Liver (tissue), 9 donors: ENCODE data around the gene WASF2. TPM values are rescaled to one million over a fixed set of nuclear protein-coding genes. Genes with fewer than 3 reads are reported as not detected.
A peak's percentile ranks its signal among the peaks of the same experiment; 100 is the strongest.

ENCODE experiments used
- DNase-seq: peaks from one replicate; pipeline ENCODE4 v3.0.0-alpha.2; 2017; ENCODE audit warnings: low spot score
- H3K27ac ChIP-seq, 2 donors: one replicate each; pipeline ENCODE4 v1.7.0; 2013; ENCODE audit warnings: inconsistent platforms in 2 of 2, low read length in 2 of 2, control low read depth in 1 of 2, low read depth in 1 of 2, mild to moderate bottlenecking in 1 of 2
- H3K27me3 ChIP-seq, 4 donors: one replicate each; pipeline versions ENCODE4 v1.6.1 to v1.7.0; 2013; ENCODE audit warnings: low read length in 3 of 4, inconsistent platforms in 1 of 4, mild to moderate bottlenecking in 1 of 4, moderate library complexity in 1 of 4; ENCODE audit not compliant: control insufficient read depth in 4 of 4, insufficient read depth in 4 of 4
- H3K36me3 ChIP-seq, 4 donors: one replicate each; pipeline versions ENCODE4 v1.6.1 to v1.7.0; 2013; ENCODE audit warnings: low read length in 3 of 4, mild to moderate bottlenecking in 3 of 4, low read depth in 1 of 4, moderate library complexity in 1 of 4; ENCODE audit not compliant: control insufficient read depth in 4 of 4, insufficient read depth in 3 of 4
- H3K4me1 ChIP-seq, 4 donors: one replicate each; pipeline versions ENCODE4 v1.6.1 to v1.7.0; 2013; ENCODE audit warnings: low read length in 3 of 4, mild to moderate bottlenecking in 3 of 4, moderate library complexity in 1 of 4; ENCODE audit not compliant: control insufficient read depth in 4 of 4, insufficient read depth in 4 of 4
- H3K4me3 ChIP-seq, 3 donors: one replicate each; pipeline versions ENCODE4 v1.6.1 to v1.7.0; 2013; ENCODE audit warnings: low read length in 3 of 3, control low read depth in 1 of 3, low read depth in 1 of 3, mild to moderate bottlenecking in 1 of 3
- H3K9ac ChIP-seq, 2 donors: one replicate each; pipeline ENCODE4 v1.7.0; 2013; ENCODE audit warnings: low read length in 2 of 2, mild to moderate bottlenecking in 2 of 2, moderate library complexity in 2 of 2, control low read depth in 1 of 2, low read depth in 1 of 2
- H3K9me3 ChIP-seq, 4 donors: one replicate each; pipeline versions ENCODE4 v1.6.1 to v1.7.0; 2013; ENCODE audit warnings: low read length in 3 of 4; ENCODE audit not compliant: control insufficient read depth in 4 of 4
- EGR1 ChIP-seq, 2 donors: IDR thresholded peaks; 2 replicates each; pipeline ENCODE4 v1.6.1; 2016 to 2018; ENCODE audit warnings: antibody characterized with exemption in 2 of 2, low read depth in 2 of 2
- FOXA2 ChIP-seq: IDR thresholded peaks from 2 replicates; pipeline ENCODE4 v1.6.1; 2016; ENCODE audit warnings: antibody characterized with exemption
- GABPA ChIP-seq, 2 donors: IDR thresholded peaks in 1 of 2; conservative IDR thresholded peaks in 1 of 2; 2 replicates each; pipeline ENCODE4 v1.6.1; 2016; ENCODE audit warnings: antibody characterized with exemption in 2 of 2, mild to moderate bottlenecking in 1 of 2, moderate library complexity in 1 of 2
- HNF4A ChIP-seq, 2 donors: conservative IDR thresholded peaks; 2 replicates each; pipeline ENCODE4 v1.6.1; 2016; ENCODE audit warnings: antibody characterized with exemption in 2 of 2, mild to moderate bottlenecking in 2 of 2
- HNF4G ChIP-seq: IDR thresholded peaks from 2 replicates; pipeline ENCODE4 v1.6.1; 2016; ENCODE audit warnings: antibody characterized with exemption
- JUND ChIP-seq, 2 donors: IDR thresholded peaks; 2 replicates each; pipeline ENCODE4 v1.6.1; 2016; ENCODE audit warnings: antibody characterized with exemption in 2 of 2
- NR2F2 ChIP-seq: IDR thresholded peaks from 2 replicates; pipeline ENCODE4 v1.6.1; 2016; ENCODE audit warnings: antibody characterized with exemption
- RAD21 ChIP-seq, 2 donors: IDR thresholded peaks; 2 replicates each; pipeline ENCODE4 v1.6.1; 2016; ENCODE audit warnings: antibody characterized with exemption in 2 of 2, mild to moderate bottlenecking in 2 of 2
- REST ChIP-seq: IDR thresholded peaks from 2 replicates; pipeline ENCODE4 v1.6.1; 2016; ENCODE audit warnings: antibody characterized with exemption, mild to moderate bottlenecking
- RXRA ChIP-seq, 2 donors: IDR thresholded peaks; 2 replicates each; pipeline ENCODE4 v1.6.1; 2017 to 2018; ENCODE audit warnings: antibody characterized with exemption in 2 of 2, mild to moderate bottlenecking in 1 of 2
- SP1 ChIP-seq: IDR thresholded peaks from 2 replicates; pipeline ENCODE4 v1.6.1; 2018; ENCODE audit warnings: antibody characterized with exemption, mild to moderate bottlenecking
- TAF1 ChIP-seq: conservative IDR thresholded peaks from 2 replicates; pipeline ENCODE4 v1.6.1; 2016; ENCODE audit warnings: antibody characterized with exemption, mild to moderate bottlenecking
- YY1 ChIP-seq: IDR thresholded peaks from 2 replicates; pipeline ENCODE4 v1.6.1; 2016; ENCODE audit warnings: antibody characterized with exemption, mild to moderate bottlenecking
- WGBS: extraction: QIAGEN DNeasy Blood & Tissue Kit; methylation state at CpG from one replicate; pipeline ENCODE4 v1.1.7; 2013; 5-methylcytosine and 5-hydroxymethylcytosine counted together
- polyA plus RNA-seq, 2 donors: library from polyadenylated mRNA; stranded (reverse) in 1 of 2; unstranded in 1 of 2; fragments of 200-250 nt in 1 of 2; fragments of >200 nt in 1 of 2; fragmentation: Nextera tagmentation in 1 of 2; extraction: Ambion mirVana in 1 of 2; gene quantifications; one replicate each; pipeline versions ENCODE4 v1.2.1 to v1.2.3, GENCODE V29; 2013 to 2015
- total RNA-seq, 2 donors: library from RNA; depleted of rRNA; stranded (reverse); fragments of >200 nt; gene quantifications; one replicate each; pipeline ENCODE4 v1.2.3, GENCODE V29; 2014
- TF ChIP-seq, protein P1 (sequence below): fragments of 150-350 bp; IDR thresholded peaks from 2 replicates; pipeline ENCODE4 v1.5.1; 2017; ENCODE audit warnings: improper control_type of control experiment, low read depth, low read length; ENCODE audit not compliant: missing input control
- TF ChIP-seq, protein P2 (sequence below): IDR thresholded peaks from 2 replicates; pipeline ENCODE4 v1.6.1; 2016; ENCODE audit warnings: antibody characterized with exemption
- TF ChIP-seq, protein P3 (sequence below): IDR thresholded peaks from 2 replicates; pipeline ENCODE4 v1.6.1; 2016; ENCODE audit warnings: antibody characterized with exemption
- TF ChIP-seq, protein P4 (sequence below): IDR thresholded peaks from 2 replicates; pipeline ENCODE4 v1.6.1; 2016; ENCODE audit warnings: antibody characterized with exemption
- donor health status: healthy.
- donor health status: healthy.
- donor health status: healthy.
- donor health status: healthy.
- donor health status: healthy.

WASF2 gene
- total and polyA plus RNA-seq, 4 donors = 11.6 to 37.7 (median 18.7) TPM

DNA sequence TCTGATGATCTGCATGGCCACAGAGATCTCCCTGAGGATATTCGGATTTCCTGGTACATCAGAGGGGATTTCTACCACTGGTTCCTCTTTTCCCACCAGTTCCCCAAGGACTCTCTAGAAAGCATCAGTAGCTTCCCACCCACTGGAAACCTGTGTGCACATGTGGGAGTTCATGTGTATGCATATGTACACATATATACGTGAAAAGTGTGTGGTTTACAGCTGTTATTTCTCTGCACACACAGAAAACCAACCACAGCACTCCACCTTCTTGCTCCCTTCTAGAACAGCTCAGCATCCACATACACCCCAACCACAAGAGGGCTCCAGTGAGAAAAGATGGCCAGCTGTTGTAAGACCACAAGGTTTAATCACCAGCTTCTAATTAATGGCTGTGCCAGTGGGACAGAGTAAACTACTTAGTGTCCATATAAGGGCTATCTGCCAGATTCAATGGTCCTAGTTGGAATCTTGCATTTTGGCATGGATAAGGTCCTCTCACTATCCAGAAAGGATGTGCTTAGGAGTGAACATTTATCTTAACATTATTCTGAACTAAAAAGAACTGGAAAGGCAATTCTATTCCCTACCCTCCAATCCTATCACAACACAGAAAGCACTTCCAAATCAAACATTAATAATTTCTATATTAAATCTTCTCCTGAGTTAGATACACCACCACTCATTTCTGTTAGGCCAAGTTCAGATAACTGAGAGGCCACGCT lies 73.4 kb downstream of the WASF2 start:
- Histone ChIP-seq H3K4me3 (no peak overlapping the region), H3K36me3 (peaks cover 9 to 58% (median 44%) of the 10 kb centered on the region in 4 donors), H3K9ac (no peak overlapping the region), H3K27me3 (no peaks in the 10 kb centered on the region), H3K4me1 (peaks cover 0 to 8% (median 4%) of the 10 kb centered on the region in 4 donors), H3K27ac (no peak overlapping the region), H3K9me3 (no peaks in the 10 kb centered on the region)
- 82% methylated on average over 3 of the region's 3 CpGs for WGBS
- peak; percentile 53 for DNase-seq
- no peak for TF ChIP-seq HNF4G
- TF ChIP-seq SP1 = no peak
- TF ChIP-seq, protein P1, sequence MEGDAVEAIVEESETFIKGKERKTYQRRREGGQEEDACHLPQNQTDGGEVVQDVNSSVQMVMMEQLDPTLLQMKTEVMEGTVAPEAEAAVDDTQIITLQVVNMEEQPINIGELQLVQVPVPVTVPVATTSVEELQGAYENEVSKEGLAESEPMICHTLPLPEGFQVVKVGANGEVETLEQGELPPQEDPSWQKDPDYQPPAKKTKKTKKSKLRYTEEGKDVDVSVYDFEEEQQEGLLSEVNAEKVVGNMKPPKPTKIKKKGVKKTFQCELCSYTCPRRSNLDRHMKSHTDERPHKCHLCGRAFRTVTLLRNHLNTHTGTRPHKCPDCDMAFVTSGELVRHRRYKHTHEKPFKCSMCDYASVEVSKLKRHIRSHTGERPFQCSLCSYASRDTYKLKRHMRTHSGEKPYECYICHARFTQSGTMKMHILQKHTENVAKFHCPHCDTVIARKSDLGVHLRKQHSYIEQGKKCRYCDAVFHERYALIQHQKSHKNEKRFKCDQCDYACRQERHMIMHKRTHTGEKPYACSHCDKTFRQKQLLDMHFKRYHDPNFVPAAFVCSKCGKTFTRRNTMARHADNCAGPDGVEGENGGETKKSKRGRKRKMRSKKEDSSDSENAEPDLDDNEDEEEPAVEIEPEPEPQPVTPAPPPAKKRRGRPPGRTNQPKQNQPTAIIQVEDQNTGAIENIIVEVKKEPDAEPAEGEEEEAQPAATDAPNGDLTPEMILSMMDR = peak; percentile 57
- TF ChIP-seq RAD21 (IDR thresholded peaks at IDR 0.05) = peak; percentile 75 to 88
- peak; percentile 44 for TF ChIP-seq YY1
- TF ChIP-seq, protein P2, sequence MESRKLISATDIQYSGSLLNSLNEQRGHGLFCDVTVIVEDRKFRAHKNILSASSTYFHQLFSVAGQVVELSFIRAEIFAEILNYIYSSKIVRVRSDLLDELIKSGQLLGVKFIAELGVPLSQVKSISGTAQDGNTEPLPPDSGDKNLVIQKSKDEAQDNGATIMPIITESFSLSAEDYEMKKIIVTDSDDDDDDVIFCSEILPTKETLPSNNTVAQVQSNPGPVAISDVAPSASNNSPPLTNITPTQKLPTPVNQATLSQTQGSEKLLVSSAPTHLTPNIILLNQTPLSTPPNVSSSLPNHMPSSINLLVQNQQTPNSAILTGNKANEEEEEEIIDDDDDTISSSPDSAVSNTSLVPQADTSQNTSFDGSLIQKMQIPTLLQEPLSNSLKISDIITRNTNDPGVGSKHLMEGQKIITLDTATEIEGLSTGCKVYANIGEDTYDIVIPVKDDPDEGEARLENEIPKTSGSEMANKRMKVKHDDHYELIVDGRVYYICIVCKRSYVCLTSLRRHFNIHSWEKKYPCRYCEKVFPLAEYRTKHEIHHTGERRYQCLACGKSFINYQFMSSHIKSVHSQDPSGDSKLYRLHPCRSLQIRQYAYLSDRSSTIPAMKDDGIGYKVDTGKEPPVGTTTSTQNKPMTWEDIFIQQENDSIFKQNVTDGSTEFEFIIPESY = no peak

DNA sequence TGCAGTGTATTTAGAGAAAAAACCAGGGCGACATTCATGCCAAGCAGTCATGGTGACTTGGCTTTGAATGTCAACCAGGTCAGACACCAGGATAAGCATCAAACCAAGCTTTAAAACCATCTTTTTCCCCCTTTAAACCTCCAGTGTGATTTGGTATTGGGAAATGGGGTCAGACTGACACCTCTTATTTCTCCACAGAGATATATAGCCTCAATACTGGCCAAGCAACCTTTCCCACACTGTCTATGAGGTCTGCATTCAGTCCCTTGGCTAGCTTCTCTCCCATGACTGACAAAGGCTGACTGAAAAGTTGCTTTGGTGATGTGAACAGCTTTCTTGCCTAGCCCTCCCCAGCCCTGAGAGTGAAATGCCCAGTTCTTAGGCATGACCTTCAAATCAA lies 75.9 kb downstream of the WASF2 start:
- Histone ChIP-seq H3K9me3 (no peaks in the 10 kb centered on the region), H3K27me3 (no peaks in the 10 kb centered on the region), H3K4me3 (no peak overlapping the region), H3K36me3 (peaks cover 9 to 74% (median 59%) of the 10 kb centered on the region in 4 donors), H3K4me1 (peaks cover 0 to 8% (median 4%) of the 10 kb centered on the region in 4 donors), H3K9ac (no peak overlapping the region), H3K27ac (no peak overlapping the region)
- no peak for DNase-seq
- TF ChIP-seq YY1 (no peak), REST (no peak), GABPA (IDR thresholded peaks at IDR 0.05 in 1 of 2, conservative IDR thresholded peaks at IDR 0.05 in 1 of 2) (no peak), TAF1 (no peak), RXRA (IDR thresholded peaks at IDR 0.05) (no peak), HNF4A (conservative IDR thresholded peaks at IDR 0.05) (no peak), NR2F2 (no peak), RAD21 (IDR thresholded peaks at IDR 0.05) (no peak), SP1 (no peak), JUND (IDR thresholded peaks at IDR 0.05) (no peak), EGR1 (IDR thresholded peaks at IDR 0.05; ENCODE audit: low read depth in 2 of 2) (no peak), FOXA2 (no peak), HNF4G (no peak)
- TF ChIP-seq, protein P3, sequence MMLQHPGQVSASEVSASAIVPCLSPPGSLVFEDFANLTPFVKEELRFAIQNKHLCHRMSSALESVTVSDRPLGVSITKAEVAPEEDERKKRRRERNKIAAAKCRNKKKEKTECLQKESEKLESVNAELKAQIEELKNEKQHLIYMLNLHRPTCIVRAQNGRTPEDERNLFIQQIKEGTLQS = no peak
- TF ChIP-seq, protein P1 = no peak
- TF ChIP-seq, protein P2 = no peak
- TF ChIP-seq, protein P4, sequence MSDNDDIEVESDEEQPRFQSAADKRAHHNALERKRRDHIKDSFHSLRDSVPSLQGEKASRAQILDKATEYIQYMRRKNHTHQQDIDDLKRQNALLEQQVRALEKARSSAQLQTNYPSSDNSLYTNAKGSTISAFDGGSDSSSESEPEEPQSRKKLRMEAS = no peak
- 99% methylated on average over 1 of the region's 1 CpG for WGBS
